MG63 (cell line): Measurements from ENCODE around the gene IRS4. TPM values are rescaled to one million over a fixed set of nuclear protein-coding genes. Genes with fewer than 3 reads are reported as not detected.

Experiments
- DNase-seq: peaks from one replicate; pipeline ENCODE4 v3.0.0-alpha.2; 2020
- H3K27me3 ChIP-seq: fragments of 250-450 bp; sonication (Bioruptor Pico); 2 replicates; pipeline ENCODE4 v1.5.1; 2020; ENCODE audit warnings: mild to moderate bottlenecking, moderate library complexity
- H3K36me3 ChIP-seq: fragments of 250-450 bp; sonication (Bioruptor Pico); 2 replicates; pipeline ENCODE4 v1.5.1; 2020; ENCODE audit warnings: mild to moderate bottlenecking, moderate library complexity
- H3K4me3 ChIP-seq: fragments of 250-450 bp; sonication (Bioruptor Pico); 2 replicates; pipeline ENCODE4 v1.5.1; 2020; ENCODE audit warnings: mild to moderate bottlenecking, moderate library complexity
- H3K9me3 ChIP-seq: fragments of 250-450 bp; sonication (Bioruptor Pico); 2 replicates; pipeline ENCODE4 v1.5.1; 2020; ENCODE audit warnings: mild to moderate bottlenecking, moderate library complexity
- total RNA-seq: library from RNA; depleted of rRNA; stranded (reverse); fragments of >200 nt; shearing (Covaris generic); gene quantifications from 2 replicates; pipeline ENCODE4 v1.2.3, GENCODE V29; 2014; ENCODE audit warnings: low replicate concordance

Gene IRS4
- total RNA-seq, 1 experiment from 2014 or later, result not detected

- Histone ChIP-seq H3K36me3 (no peaks in the 10 kb centered on the region), H3K4me3 (no peak overlapping the region), H3K9me3 (no peaks in the 10 kb centered on the region), H3K27me3 (no peaks in the 10 kb centered on the region)
- DNase-seq, result no peak
Observed at GRCh38 chrX:108699368-108699767, 37.0 kb downstream of the IRS4 start.

GRCh38 chrX:108696690-108697089 lies 39.7 kb downstream of the IRS4 start:
- no peaks in the 10 kb centered on the region for H3K27me3 ChIP-seq
- no peaks in the 10 kb centered on the region for H3K9me3 ChIP-seq
- H3K36me3 ChIP-seq, result no peaks in the 10 kb centered on the region
- no peak for DNase-seq
- H3K4me3 ChIP-seq, result no peak overlapping the region
